Gastrocnemius medialis (tissue), 4 donors: ENCODE measurements around the gene ANKRD36C. TPM values are rescaled to one million over a fixed set of nuclear protein-coding genes. Genes with fewer than 3 reads are reported as not detected.
"Not testable (repeated sequence)": the region's sequence is repeated elsewhere in the genome, so short reads cannot be mapped to it uniquely, and the experiment has no call there.

Experiments used
- ATAC-seq, 2 donors: fragments of 150-250 bp; one replicate each; pipeline ENCODE4 v1.9.1; 2016
- DNase-seq, 2 donors: peaks; one replicate each; pipeline ENCODE4 v3.0.0-alpha.2; 2019
- H3K27ac ChIP-seq, 4 donors: fragments of 200-600 bp; sonication (generic); 1 replicate in 1 of 4; 2 replicates in 3 of 4; pipeline ENCODE4 v1.5.1; 2016 to 2018; ENCODE audit warnings: mild to moderate bottlenecking in 2 of 4, moderate library complexity in 1 of 4
- H3K27me3 ChIP-seq, 3 donors: fragments of 200-600 bp; sonication (generic) in 2 of 3; 1 replicate in 1 of 3; 2 replicates in 2 of 3; pipeline versions ENCODE4 v1.5.1 to v1.6.0; 2016 to 2019; ENCODE audit warnings: mild to moderate bottlenecking in 1 of 3, moderate library complexity in 1 of 3
- H3K36me3 ChIP-seq, 2 donors: fragments of 200-600 bp; sonication (generic) in 1 of 2; one replicate each; pipeline ENCODE4 v1.5.1; 2017 to 2018
- H3K4me1 ChIP-seq, 2 donors: fragments of 200-600 bp; sonication (generic) in 1 of 2; one replicate each; pipeline ENCODE4 v1.5.1; 2016 to 2017; ENCODE audit warnings: mild to moderate bottlenecking in 2 of 2
- H3K4me3 ChIP-seq, 4 donors: fragments of 200-600 bp; sonication (generic) in 3 of 4; 1 replicate in 1 of 4; 2 replicates in 3 of 4; pipeline ENCODE4 v1.5.1; 2016 to 2019; ENCODE audit warnings: mild to moderate bottlenecking in 2 of 4
- H3K9me3 ChIP-seq, 3 donors: fragments of 200-600 bp; sonication (generic) in 2 of 3; 1 replicate in 1 of 3; 2 replicates in 2 of 3; pipeline ENCODE4 v1.5.1; 2016 to 2019
- POLR2A ChIP-seq, 2 donors: fragments of 450-650 bp; IDR thresholded peaks; one replicate each; pipeline ENCODE4 v1.6.1; 2017; ENCODE audit warnings: antibody characterized with exemption in 2 of 2, mild to moderate bottlenecking in 2 of 2, moderate library complexity in 2 of 2
- in situ Hi-C, 4 donors: fragments of 200-750 bp; cut with MboI; loops; one replicate each; pipeline versions ENCODE4 v1.15.0 to v1.8.0; 2017; ENCODE audit warnings: low sequenced_read_pairs in 4 of 4
- intact Hi-C: fragments of 100-400 bp; cut with DNase I; formaldehyde crosslinking; loops from one replicate; pipeline ENCODE4 v1.15.1; 2023; ENCODE audit warnings: low total_unique reads
- total RNA-seq, 4 donors: library from RNA; depleted of rRNA; stranded (reverse); fragments of >200 nt; gene quantifications; one replicate each; pipeline versions ENCODE4 v1.1.0 to v1.2.3, GENCODE V29; 2016
- TF ChIP-seq, protein P1 (sequence below), 5 experiments: fragments of 450-650 bp in 3 of 5; fragments of 200-600 bp in 2 of 5; sonication (generic) in 2 of 5; IDR thresholded peaks in 4 of 5; conservative IDR thresholded peaks in 1 of 5; 1 replicate in 4 of 5; 2 replicates in 1 of 5; pipeline ENCODE4 v1.5.1; 2016 to 2019; ENCODE audit warnings: antibody characterized with exemption in 5 of 5, mild to moderate bottlenecking in 3 of 5, moderate library complexity in 3 of 5

The ANKRD36C gene
- total RNA-seq, 4 donors from 2014 or later: 1.2 to 7.3 (median 1.6) TPM

DNA sequence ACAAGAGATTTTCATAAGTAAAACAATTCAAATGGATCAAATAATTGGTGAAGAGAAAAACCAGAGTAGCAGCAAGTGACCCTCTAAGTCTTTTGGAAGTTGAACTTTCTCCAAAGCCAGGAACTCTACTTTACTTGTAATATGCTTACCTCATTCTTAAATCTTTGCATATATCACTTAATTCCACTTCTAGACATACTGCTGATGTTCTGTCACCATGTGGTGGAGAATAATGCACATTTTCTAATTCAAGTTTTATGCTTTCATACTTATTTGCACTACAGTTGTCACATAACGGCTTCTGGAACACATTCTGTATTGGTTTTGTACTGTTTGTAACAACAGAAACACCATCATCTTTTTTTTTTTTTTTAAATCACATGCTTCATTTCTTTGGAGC is 123.7 kb downstream of the ANKRD36C start:
- ATAC-seq, in situ Hi-C loops, H3K27ac ChIP-seq, H3K4me1 ChIP-seq, H3K27me3 ChIP-seq, DNase-seq, H3K9me3 ChIP-seq, H3K36me3 ChIP-seq, intact Hi-C loops, H3K4me3 ChIP-seq: not testable (repeated sequence)

DNA sequence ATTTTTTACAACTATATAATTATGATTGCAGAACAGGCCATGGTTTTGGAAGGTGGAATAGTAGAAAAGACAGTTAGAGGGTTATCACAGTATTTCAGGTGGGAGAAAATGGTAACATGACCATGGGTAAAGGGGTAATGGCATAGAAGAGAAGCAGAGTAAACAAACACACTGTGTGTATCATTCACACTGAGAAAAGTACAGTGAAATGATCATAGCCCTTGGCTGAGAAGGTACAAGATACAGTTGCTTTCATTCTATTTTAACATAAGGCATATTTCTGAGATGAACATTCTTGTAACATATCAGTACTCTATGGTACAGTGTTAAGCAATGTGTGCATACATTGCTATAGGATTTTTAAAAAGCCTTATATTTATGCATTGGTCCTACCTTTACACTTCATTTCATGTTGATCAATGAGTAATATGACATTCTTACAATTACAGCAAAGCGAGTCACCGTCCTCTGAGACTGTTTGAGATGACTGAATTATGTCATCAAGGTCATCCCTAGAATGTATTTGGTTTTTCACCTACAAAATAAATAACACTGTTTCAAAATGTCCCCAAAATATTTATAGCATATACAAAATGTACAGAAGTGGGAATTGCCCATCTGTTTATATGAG is 124.5 kb downstream of the ANKRD36C start:
- H3K9me3 ChIP-seq, intact Hi-C loops, H3K4me3 ChIP-seq, H3K4me1 ChIP-seq, ATAC-seq, H3K27ac ChIP-seq, H3K27me3 ChIP-seq, DNase-seq, H3K36me3 ChIP-seq, in situ Hi-C loops: not testable (repeated sequence)

DNA sequence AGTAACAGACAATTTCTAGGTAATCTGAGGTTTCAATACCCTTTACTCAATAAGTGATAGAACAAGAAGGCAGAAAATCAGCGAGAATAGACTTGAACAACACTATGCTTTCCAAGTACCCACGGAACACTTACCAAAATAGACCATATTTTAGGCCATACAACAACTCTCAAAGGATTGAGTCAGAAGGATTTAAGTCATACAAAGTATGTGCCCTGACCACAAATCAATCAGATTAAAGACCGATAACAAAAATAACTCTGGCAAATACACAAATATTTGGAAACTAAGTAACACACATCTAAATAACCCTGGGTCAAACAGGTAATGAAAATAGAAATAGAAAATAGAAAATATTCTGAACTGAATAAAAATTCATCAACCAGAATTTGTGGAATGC is 129.5 kb downstream of the ANKRD36C start:
- ATAC-seq, DNase-seq, H3K9me3 ChIP-seq, H3K27me3 ChIP-seq, in situ Hi-C loops, H3K27ac ChIP-seq, H3K36me3 ChIP-seq, H3K4me3 ChIP-seq, H3K4me1 ChIP-seq, intact Hi-C loops: not testable (repeated sequence)

DNA sequence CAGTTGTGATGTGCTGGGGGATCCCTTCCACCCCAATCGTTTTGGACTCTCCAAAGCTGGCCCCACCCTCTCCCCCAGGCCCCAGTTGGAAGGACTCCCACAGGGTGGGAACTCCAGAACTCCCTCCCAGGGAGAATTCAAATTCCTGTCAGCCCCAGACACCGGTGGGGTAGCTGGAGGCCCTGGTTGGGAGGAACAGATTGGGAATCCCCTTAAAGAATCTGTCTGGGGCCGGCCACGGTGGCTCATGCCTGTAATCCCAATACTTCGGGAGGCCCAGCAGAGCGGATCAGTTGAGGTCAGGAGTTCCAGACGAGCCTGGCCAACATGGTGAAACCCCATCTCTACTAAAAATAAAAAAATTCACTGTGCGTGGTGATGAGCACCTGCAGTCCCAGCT is 155.5 kb downstream of the ANKRD36C start:
- no peak overlapping the region for H3K4me3 ChIP-seq
- in situ Hi-C loops (no loop called here), intact Hi-C loops (no loop called here)
- no peaks in the 10 kb centered on the region for H3K4me1 ChIP-seq
- TF ChIP-seq, protein P1, sequence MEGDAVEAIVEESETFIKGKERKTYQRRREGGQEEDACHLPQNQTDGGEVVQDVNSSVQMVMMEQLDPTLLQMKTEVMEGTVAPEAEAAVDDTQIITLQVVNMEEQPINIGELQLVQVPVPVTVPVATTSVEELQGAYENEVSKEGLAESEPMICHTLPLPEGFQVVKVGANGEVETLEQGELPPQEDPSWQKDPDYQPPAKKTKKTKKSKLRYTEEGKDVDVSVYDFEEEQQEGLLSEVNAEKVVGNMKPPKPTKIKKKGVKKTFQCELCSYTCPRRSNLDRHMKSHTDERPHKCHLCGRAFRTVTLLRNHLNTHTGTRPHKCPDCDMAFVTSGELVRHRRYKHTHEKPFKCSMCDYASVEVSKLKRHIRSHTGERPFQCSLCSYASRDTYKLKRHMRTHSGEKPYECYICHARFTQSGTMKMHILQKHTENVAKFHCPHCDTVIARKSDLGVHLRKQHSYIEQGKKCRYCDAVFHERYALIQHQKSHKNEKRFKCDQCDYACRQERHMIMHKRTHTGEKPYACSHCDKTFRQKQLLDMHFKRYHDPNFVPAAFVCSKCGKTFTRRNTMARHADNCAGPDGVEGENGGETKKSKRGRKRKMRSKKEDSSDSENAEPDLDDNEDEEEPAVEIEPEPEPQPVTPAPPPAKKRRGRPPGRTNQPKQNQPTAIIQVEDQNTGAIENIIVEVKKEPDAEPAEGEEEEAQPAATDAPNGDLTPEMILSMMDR (IDR thresholded peaks at IDR 0.05 in 4 of 5, conservative IDR thresholded peaks at IDR 0.05 in 1 of 5): no peak
- no peak for TF ChIP-seq POLR2A (IDR thresholded peaks at IDR 0.05)
- no peaks in the 10 kb centered on the region for H3K9me3 ChIP-seq
- DNase-seq (no peak), ATAC-seq (no peak)
- no peaks in the 10 kb centered on the region for H3K27me3 ChIP-seq
- H3K36me3 ChIP-seq: peaks cover 0 to 19% of the 10 kb centered on the region in 2 donors
- no peak overlapping the region for H3K27ac ChIP-seq

DNA sequence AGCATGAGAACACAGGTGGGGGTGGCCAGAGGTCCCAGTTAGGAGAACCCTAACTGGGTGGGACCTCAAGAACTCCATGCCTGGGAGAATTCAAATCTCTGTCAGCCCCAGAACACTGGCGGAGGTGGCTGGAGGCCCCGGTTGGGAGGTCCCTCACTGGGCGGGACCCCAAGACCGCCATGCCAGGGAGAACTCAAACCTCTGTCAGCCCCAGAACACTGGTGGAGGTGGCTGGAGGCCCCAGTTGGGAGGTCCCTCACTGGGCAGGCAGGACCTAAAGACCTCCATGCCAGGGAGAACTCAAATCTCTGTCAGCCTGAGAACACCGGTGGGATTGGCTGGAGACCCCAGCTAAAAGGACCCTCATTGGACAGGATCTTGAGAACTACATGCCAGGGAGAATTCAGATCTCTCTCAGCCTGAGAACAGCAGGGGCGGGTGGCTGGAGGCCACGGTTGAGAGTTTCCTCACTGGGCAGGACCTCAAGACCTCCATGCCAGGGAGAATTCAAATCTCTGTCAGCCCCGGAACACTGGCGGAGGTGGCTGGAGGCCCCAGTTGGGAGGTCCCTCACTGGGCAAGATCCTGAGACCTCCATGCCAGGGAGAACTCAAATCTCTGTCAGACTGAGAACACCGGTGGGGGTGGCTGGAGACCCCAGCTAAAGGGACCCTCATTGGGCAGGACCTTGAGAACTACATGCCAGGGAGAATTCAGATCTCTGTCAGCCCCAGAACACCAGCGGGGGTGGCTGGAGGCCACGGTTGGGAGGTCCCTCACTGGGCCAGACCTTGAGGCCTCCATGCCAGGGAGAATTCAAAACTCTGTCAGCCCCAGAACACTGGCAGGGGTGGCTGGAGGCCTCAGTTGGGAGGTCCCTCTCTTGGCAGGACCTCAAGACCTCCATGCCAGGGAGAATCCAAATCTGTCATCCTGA is 157.3 kb downstream of the ANKRD36C start:
- in situ Hi-C loops: not testable (repeated sequence)

DNA sequence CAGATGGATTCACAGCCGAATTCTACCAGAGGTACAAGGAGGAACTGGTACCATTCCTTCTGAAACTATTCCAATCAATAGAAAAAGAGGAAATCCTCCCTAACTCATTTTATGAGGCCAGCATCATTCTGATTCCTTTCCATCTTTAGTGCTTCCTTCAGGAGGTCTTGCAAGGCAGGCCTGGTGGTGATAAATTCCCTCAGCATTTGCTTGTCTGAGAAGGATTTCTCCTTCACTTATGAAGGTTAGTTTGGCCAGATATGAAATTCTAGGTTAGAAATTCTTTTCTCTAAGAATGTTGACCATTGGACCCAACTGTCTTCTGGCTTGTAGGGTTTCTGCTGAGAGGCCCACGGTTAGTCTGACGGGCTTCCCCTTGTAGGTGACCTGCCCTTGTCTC is 167.4 kb downstream of the ANKRD36C start:
- ATAC-seq, H3K4me1 ChIP-seq, H3K36me3 ChIP-seq, intact Hi-C loops, H3K27ac ChIP-seq, in situ Hi-C loops, H3K27me3 ChIP-seq, H3K4me3 ChIP-seq, DNase-seq: not testable (repeated sequence)
- peaks cover 0 to 11% (median 0%) of the 10 kb centered on the region in 3 donors for H3K9me3 ChIP-seq

More for the DNA sequence above, 157.3 kb downstream of the ANKRD36C start:
- H3K27ac ChIP-seq, H3K9me3 ChIP-seq, H3K27me3 ChIP-seq, H3K4me1 ChIP-seq, ATAC-seq, intact Hi-C loops, H3K4me3 ChIP-seq, DNase-seq: not testable (repeated sequence)
- peaks cover 0 to 19% of the 10 kb centered on the region in 2 donors for H3K36me3 ChIP-seq

DNA sequence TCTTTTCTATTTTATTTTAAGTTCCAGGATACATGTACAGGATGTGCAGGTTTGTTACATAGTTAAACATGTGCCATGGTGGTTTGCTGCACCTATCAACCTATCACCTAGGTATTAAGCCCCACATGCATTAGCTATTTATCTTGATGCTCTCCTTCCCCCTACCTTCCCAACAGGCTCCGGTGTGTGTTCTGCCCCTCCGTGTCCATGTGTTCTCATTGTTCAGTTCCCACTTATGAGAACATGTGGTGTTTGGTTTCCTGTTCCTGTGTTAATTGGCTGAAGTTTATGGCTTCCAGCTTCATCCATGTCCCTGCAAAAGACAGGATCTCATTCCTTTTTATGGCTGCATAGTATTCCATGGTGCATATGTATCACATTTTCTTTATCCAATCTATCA is 174.1 kb downstream of the ANKRD36C start:
- H3K36me3 ChIP-seq, H3K4me3 ChIP-seq, H3K27me3 ChIP-seq, intact Hi-C loops, ATAC-seq, H3K27ac ChIP-seq, in situ Hi-C loops, H3K4me1 ChIP-seq, DNase-seq: not testable (repeated sequence)
- peaks cover 0 to 30% (median 0%) of the 10 kb centered on the region in 3 donors for H3K9me3 ChIP-seq

DNA sequence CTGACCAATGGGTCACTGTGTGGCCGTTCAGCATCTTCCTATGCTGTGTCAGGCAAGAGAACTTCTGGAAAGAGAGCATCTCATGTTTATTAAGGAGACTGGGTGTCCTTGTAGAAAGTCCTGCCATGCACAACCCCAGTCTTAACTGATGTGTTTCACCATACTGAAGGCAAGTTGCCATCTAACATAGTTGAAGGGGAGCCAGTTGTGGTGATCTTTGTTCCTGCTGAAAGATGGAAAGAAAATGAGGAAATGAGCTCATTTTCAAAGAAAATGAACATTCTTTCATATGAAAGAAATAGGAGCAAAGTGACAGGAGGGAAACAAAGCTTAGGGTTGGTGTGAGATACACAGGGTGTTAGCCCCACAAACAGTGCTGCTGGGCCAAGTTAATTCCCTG is 178.3 kb downstream of the ANKRD36C start:
- H3K36me3 ChIP-seq, intact Hi-C loops, H3K4me1 ChIP-seq, H3K27me3 ChIP-seq, ATAC-seq, H3K27ac ChIP-seq, H3K4me3 ChIP-seq, DNase-seq, in situ Hi-C loops: not testable (repeated sequence)
- peaks cover 0 to 11% (median 0%) of the 10 kb centered on the region in 3 donors for H3K9me3 ChIP-seq
